ENCODE data around the gene CYP27B1. TPM values are rescaled to one million over a fixed set of nuclear protein-coding genes. Genes with fewer than 3 reads are reported as not detected.

The CYP27B1 gene
- total RNA-seq, 1 donor from 2014 or later = 4.3 TPM

Other genes starting within 250 kb of the CYP27B1 start
- 9.9 and 10.7 TPM in 2 replicates for gene DDIT3, start 246.6 kb downstream of the CYP27B1 start, total RNA-seq
- gene MBD6, start 244.3 kb downstream of the CYP27B1 start, total RNA-seq = 75.0 and 78.0 TPM in 2 replicates
- 85.7 and 88.4 TPM in 2 replicates for gene DCTN2, start 219.9 kb downstream of the CYP27B1 start, total RNA-seq
- gene KIF5A, start 217.0 kb downstream of the CYP27B1 start, total RNA-seq = 1.3 and 1.6 TPM in 2 replicates
- gene PIP4K2C, start 175.9 kb downstream of the CYP27B1 start, total RNA-seq = 19.7 and 22.8 TPM in 2 replicates
- 18.1 and 19.1 TPM in 2 replicates for gene DTX3, start 162.3 kb downstream of the CYP27B1 start, total RNA-seq
- 0.48 and 1.0 TPM in 2 replicates for gene ARHGEF25, start 155.6 kb downstream of the CYP27B1 start, total RNA-seq
- gene B4GALNT1, start 133.9 kb downstream of the CYP27B1 start, total RNA-seq = 1.5 and 1.9 TPM in 2 replicates
- 137 and 138 TPM in 2 replicates for gene OS9, start 72.9 kb downstream of the CYP27B1 start, total RNA-seq
- gene AGAP2, start 28.3 kb downstream of the CYP27B1 start, total RNA-seq = 57.1 and 59.4 TPM in 2 replicates
- 17.3 and 17.9 TPM in 2 replicates for gene TSPAN31, start 22.0 kb downstream of the CYP27B1 start, total RNA-seq
- gene CDK4, start 14.8 kb downstream of the CYP27B1 start, total RNA-seq = 134 and 138 TPM in 2 replicates
- 21.2 and 21.9 TPM in 2 replicates for gene MARCHF9, start 12.0 kb downstream of the CYP27B1 start, total RNA-seq
- gene METTL1, start 5.0 kb upstream of the CYP27B1 start, total RNA-seq = 34.8 and 42.7 TPM in 2 replicates
- gene EEF1AKMT3, start 5.5 kb upstream of the CYP27B1 start, total RNA-seq = 3.1 and 3.3 TPM in 2 replicates
- 36.3 and 39.2 TPM in 2 replicates for gene TSFM, start 15.7 kb upstream of the CYP27B1 start, total RNA-seq
- 4.2 and 4.4 TPM in 2 replicates for gene AVIL, start 51.7 kb upstream of the CYP27B1 start, total RNA-seq
- 111 and 114 TPM in 2 replicates for gene CTDSP2, start 79.7 kb upstream of the CYP27B1 start, total RNA-seq
- gene ATP23, start 174.5 kb upstream of the CYP27B1 start, total RNA-seq = 14.0 and 17.1 TPM in 2 replicates